T-helper 2 cell treated with Interferon-gamma antibody and Interleukin-4, amounts not matched to agents 5 μg/mL and 100 μg/mL, for 36 hours (primary cell): ENCODE measurements around the gene MFRP.
A peak's percentile ranks its signal among the peaks of the same experiment; 100 is the strongest.
"Not testable (repeated sequence)": the region's sequence is repeated elsewhere in the genome, so short reads cannot be mapped to it uniquely, and the experiment has no call there.

Experiments used
- DNase-seq: peaks from one replicate; pipeline ENCODE4 v3.0.0; 2021; ENCODE audit warnings: low spot score
- H3K27ac Mint-ChIP-seq: one replicate; pipeline ENCODE4 v1.8.0; 2021; ENCODE audit warnings: mild to moderate bottlenecking, mixed read lengths
- H3K27me3 Mint-ChIP-seq: one replicate; pipeline ENCODE4 v1.8.0; 2021; ENCODE audit warnings: low read depth, mixed read lengths
- H3K36me3 Mint-ChIP-seq: one replicate; pipeline ENCODE4 v1.8.0; 2021; ENCODE audit warnings: low read depth, mixed read lengths
- H3K4me1 Mint-ChIP-seq: one replicate; pipeline ENCODE4 v1.8.0; 2021; ENCODE audit warnings: low read depth, mixed read lengths
- H3K4me3 Mint-ChIP-seq: one replicate; pipeline ENCODE4 v1.8.0; 2022; ENCODE audit warnings: mild to moderate bottlenecking, moderate library complexity, mixed read lengths
- H3K9me3 Mint-ChIP-seq: one replicate; pipeline ENCODE4 v1.8.0; 2021; ENCODE audit warnings: mixed read lengths

The MFRP gene

DNA sequence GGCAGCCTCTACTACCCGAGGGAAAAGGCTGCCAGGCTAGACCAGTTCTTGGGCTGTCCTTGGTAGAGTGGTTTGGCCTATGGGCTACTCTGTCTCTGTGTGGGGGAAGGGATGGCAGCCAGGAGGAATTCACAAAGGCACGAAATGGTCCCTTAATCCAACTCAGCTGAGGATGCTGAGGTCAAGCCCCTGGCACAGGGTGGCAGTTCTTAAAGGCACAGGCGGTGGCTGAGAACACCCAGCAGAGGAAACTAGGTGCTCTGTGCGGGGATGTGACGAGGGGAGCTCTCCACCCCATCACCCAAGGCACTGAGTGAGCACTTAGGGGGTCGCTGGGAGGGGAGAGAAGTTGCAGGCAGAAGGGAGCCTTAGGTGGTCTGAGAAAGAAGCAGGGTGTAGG, at the start of gene MFRP:
TSS of gene MFRP (minus strand) at position 101 of the 400 bp plus-strand sequence. CDS start 192 bp downstream, outside the sequence.
- no peak for DNase-seq
- no peaks in the 10 kb centered on the region for H3K9me3 Mint-ChIP-seq
- no peak within 1 kb of the TSS for H3K4me3 Mint-ChIP-seq
- peaks cover 38% of the 10 kb centered on the region for H3K27me3 Mint-ChIP-seq
- H3K27ac Mint-ChIP-seq: no peak within 1 kb of the TSS
- H3K36me3 Mint-ChIP-seq: no peaks in the 10 kb centered on the region
- H3K4me1 Mint-ChIP-seq: peaks cover 4% of the 10 kb centered on the region

DNA sequence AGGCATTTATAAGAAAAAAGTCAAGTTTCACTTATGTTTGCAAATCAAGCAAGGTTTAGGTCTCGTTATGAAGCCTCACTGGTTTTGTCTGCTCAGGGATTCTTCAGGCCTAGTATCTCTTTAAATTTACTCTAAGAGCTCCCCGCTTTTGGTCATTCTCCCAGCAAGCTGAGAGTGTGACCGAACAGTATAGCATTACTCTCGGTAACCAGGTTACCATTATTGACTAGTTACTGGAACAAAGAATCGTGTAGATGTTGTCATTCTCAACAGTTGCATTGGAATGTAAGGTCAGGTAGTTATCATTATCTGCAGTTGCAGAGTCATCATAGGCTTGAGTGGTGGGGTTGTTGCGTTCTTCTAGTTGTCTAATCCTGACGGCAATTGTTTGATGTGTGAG, 44.8 kb upstream of the MFRP start:
- no peak for DNase-seq
- H3K27me3 Mint-ChIP-seq: peaks cover 13% of the 10 kb centered on the region
- H3K36me3 Mint-ChIP-seq: no peaks in the 10 kb centered on the region
- H3K4me3 Mint-ChIP-seq: no peak overlapping the region
- no peaks in the 10 kb centered on the region for H3K9me3 Mint-ChIP-seq
- no peak overlapping the region for H3K27ac Mint-ChIP-seq
- no peaks in the 10 kb centered on the region for H3K4me1 Mint-ChIP-seq

- Mint-ChIP-seq H3K27ac (no peak overlapping the region), H3K9me3 (no peaks in the 10 kb centered on the region), H3K27me3 (peaks cover 10% of the 10 kb centered on the region), H3K36me3 (no peaks in the 10 kb centered on the region), H3K4me1 (no peaks in the 10 kb centered on the region), H3K4me3 (no peak overlapping the region)
- no peak for DNase-seq
Observed at GRCh38 chr11:119389611-119390254, 43.2 kb upstream of the MFRP start.

GRCh38 chr11:119388103-119388502, 41.6 kb upstream of the MFRP start:
- DNase-seq: no peak
- Mint-ChIP-seq H3K27ac (no peak overlapping the region), H3K27me3 (no peaks in the 10 kb centered on the region), H3K4me3 (no peak overlapping the region), H3K36me3 (no peaks in the 10 kb centered on the region), H3K4me1 (no peaks in the 10 kb centered on the region), H3K9me3 (no peaks in the 10 kb centered on the region)

DNA sequence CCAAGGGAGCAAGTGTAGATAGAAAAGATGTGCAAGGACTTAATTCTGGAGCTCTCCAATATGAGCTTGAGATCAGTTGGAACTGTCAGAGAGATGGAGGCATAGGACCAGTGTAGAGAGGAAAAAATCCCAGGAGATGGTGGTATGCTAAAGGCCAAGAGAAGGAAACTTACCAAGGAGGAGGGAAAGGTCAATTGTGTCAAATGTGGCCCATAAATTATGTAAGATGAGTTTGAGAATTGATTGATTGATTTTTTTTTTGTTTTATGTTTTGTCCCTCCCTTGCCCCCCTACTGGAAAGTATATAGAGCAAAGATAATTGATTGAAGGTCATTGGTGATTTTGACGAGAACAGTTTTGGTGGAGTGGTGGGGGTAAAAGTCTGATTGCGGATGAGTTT, 37.8 kb upstream of the MFRP start:
- no peak overlapping the region for H3K27ac Mint-ChIP-seq
- H3K9me3 Mint-ChIP-seq: no peaks in the 10 kb centered on the region
- peaks cover 9% of the 10 kb centered on the region for H3K4me1 Mint-ChIP-seq
- no peak for DNase-seq
- no peaks in the 10 kb centered on the region for H3K27me3 Mint-ChIP-seq
- no peak overlapping the region for H3K4me3 Mint-ChIP-seq
- no peaks in the 10 kb centered on the region for H3K36me3 Mint-ChIP-seq

DNA sequence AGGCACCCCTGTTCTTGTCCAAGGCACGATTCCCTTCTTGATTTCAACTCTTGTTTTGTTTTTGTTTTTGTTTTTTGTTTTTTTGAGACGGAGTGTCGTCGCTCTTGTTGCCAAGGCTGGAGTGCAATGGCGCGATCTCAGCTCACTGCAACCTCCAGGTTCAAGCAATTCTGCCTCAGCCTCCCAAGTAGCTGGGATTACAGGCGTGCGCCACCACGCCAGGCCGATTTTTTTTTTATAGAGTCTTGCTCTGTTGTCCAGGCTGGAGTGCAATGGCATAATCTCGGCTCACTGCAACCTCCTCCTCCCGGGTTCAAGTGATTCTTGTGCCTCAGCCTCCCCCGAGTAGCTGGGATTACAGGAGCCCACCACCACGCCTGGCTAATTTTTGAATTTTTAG, 36.0 kb upstream of the MFRP start:
- not testable (repeated sequence) for H3K9me3 Mint-ChIP-seq, H3K4me1 Mint-ChIP-seq, H3K36me3 Mint-ChIP-seq, H3K27ac Mint-ChIP-seq, DNase-seq, H3K4me3 Mint-ChIP-seq, H3K27me3 Mint-ChIP-seq

- Mint-ChIP-seq H3K4me3 (no peak overlapping the region), H3K27ac (no peak overlapping the region), H3K36me3 (no peaks in the 10 kb centered on the region), H3K27me3 (no peaks in the 10 kb centered on the region), H3K9me3 (no peaks in the 10 kb centered on the region), H3K4me1 (peaks cover 9% of the 10 kb centered on the region)
- no peak for DNase-seq
Observed at GRCh38 chr11:119382101-119382500, 35.6 kb upstream of the MFRP start.

GRCh38 chr11:119381181-119381988, 34.9 kb upstream of the MFRP start, which contains the start of gene USP2:
Gene USP2, minus strand, starts transcription at chr11:119381690. Its CDS starts 8,210 bp downstream, at chr11:119373480.
- Mint-ChIP-seq H3K27me3 (no peaks in the 10 kb centered on the region), H3K4me1 (peaks cover 9% of the 10 kb centered on the region), H3K4me3 (no peak within 1 kb of the TSS), H3K36me3 (no peaks in the 10 kb centered on the region), H3K9me3 (no peaks in the 10 kb centered on the region), H3K27ac (peak within 1 kb of the TSS; percentile 38)
- peak; percentile 97 for DNase-seq

GRCh38 chr11:119380827-119381180, 34.3 kb upstream of the MFRP start:
- H3K4me1 Mint-ChIP-seq: peaks cover 9% of the 10 kb centered on the region
- H3K27me3 Mint-ChIP-seq: no peaks in the 10 kb centered on the region
- H3K36me3 Mint-ChIP-seq: no peaks in the 10 kb centered on the region
- H3K9me3 Mint-ChIP-seq: no peaks in the 10 kb centered on the region
- no peak overlapping the region for H3K4me3 Mint-ChIP-seq
- DNase-seq: no peak
- H3K27ac Mint-ChIP-seq: peak overlapping the region; percentile 38

DNA sequence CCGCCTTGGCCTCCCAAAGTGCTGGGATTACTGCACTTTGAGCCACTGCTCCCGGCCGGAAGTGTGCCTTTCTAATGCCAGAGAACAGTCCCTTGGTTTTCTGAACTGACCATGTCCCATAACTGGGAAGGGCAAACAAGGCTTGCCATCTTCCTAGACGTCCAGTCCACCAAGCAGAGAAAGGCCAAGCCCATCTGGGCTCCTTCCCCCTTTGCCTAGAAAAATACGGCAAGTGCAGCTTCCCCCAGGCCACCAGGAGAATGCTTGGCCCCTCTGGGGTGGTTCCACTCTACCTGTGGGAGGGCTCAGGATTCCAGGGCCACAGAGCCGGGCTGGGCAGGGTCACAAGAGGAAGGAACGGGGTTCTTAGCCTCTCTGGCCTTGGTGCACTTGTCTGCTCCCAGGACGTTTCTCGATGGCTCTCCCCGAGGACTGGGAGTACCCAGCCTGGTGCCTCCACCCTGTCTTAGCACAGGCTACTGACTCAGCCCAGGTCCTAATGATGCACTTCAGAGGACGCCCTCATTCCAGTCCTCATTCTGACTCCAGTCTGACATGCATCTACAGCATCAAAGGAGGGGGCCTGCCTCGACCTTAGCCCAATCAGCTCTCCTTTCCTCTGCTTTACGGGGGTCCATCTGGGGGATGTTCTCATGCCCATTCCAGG, 33.8 kb upstream of the MFRP start:
- Mint-ChIP-seq H3K4me1 (peaks cover 9% of the 10 kb centered on the region), H3K9me3 (no peaks in the 10 kb centered on the region), H3K27ac (no peak overlapping the region), H3K4me3 (no peak overlapping the region), H3K27me3 (no peaks in the 10 kb centered on the region), H3K36me3 (no peaks in the 10 kb centered on the region)
- no peak for DNase-seq

DNA sequence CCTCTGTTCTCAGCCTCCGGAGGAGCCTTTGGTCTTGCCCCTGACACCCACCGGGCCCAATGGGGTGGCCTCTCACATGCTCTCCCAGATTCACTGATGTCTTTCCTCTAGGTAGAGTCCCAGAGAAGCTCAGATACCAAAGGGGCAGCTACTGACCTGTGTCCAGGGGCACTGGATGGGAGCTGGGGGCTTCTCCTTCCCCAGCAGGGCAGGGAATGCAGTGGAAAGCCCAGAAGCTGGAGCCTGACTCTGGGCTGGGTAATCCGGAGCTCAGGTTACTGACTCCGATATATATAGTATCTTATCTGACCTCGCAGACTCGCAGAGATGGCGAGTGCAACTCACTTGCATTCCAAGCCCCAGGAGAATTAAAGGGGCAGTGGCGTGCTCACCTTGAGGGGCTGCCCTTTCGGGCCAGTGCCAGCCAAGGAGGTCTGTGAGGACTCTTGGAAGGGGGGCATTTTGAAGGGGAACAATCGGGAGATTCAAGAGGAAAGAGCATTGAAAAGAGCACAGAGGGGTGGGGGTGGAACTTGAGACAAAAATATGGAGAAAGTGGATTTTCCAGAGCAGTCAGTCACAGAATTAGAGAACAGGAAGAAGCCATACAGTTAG, 32.5 kb upstream of the MFRP start:
- Mint-ChIP-seq H3K4me1 (peaks cover 9% of the 10 kb centered on the region), H3K27me3 (no peaks in the 10 kb centered on the region), H3K9me3 (no peaks in the 10 kb centered on the region), H3K4me3 (peak overlapping the region; percentile 2), H3K27ac (no peak overlapping the region), H3K36me3 (no peaks in the 10 kb centered on the region)
- DNase-seq: no peak

- Mint-ChIP-seq H3K27me3 (no peaks in the 10 kb centered on the region), H3K27ac (no peak overlapping the region), H3K9me3 (no peaks in the 10 kb centered on the region), H3K4me1 (peaks cover 9% of the 10 kb centered on the region), H3K36me3 (no peaks in the 10 kb centered on the region), H3K4me3 (no peak overlapping the region)
- no peak for DNase-seq
Observed at GRCh38 chr11:119377961-119378667, 31.6 kb upstream of the MFRP start.

DNA sequence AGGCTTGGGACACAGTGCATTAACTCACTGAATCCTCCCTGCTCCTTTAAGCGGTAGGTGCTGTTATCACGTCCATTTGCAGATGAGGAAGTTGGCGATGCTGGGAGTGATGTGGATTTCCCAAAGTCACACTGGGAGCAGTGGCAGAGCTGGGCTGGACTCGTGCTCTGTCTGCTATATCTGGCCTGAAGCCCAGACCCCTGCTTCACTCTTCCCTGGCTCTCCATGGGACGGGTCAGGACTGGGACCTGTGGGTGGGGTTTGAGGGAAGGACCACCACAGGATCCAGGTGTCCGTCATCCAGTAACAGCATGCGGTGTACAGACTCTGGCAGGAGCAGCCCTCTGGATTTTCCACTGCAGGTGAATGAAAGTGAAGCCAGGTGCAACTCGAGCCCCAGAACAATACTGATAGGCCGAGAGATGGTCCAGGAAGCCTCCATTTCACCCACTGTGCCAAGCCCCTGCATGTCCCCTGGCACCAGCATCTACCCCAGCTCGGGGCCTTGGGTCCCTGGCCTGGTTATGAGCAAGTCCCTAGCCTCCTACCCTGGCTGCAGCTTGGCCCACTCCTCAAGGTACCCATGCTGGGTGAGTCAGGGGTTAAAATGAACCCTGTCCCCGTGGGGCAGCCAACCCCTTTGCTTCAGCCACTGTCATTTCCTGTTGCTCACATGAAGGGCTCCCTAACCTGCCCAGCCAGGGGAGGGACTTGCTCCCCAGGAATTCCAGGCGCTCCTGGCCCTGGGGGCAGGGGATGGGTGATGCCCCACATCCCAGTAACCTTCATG, 30.8 kb upstream of the MFRP start:
- Mint-ChIP-seq H3K27me3 (no peaks in the 10 kb centered on the region), H3K4me1 (peaks cover 9% of the 10 kb centered on the region), H3K9me3 (no peaks in the 10 kb centered on the region)

More for the DNA sequence above, 30.8 kb upstream of the MFRP start:
- no peak for DNase-seq
- no peaks in the 10 kb centered on the region for H3K36me3 Mint-ChIP-seq
- H3K27ac Mint-ChIP-seq: peak overlapping the region; percentile 41
- H3K4me3 Mint-ChIP-seq: no peak overlapping the region
